ENCODE measurements around the gene ZNF728.
"Not testable (repeated sequence)": the region's sequence is repeated elsewhere in the genome, so short reads cannot be mapped to it uniquely, and the experiment has no call there.

ZNF728 gene

DNA sequence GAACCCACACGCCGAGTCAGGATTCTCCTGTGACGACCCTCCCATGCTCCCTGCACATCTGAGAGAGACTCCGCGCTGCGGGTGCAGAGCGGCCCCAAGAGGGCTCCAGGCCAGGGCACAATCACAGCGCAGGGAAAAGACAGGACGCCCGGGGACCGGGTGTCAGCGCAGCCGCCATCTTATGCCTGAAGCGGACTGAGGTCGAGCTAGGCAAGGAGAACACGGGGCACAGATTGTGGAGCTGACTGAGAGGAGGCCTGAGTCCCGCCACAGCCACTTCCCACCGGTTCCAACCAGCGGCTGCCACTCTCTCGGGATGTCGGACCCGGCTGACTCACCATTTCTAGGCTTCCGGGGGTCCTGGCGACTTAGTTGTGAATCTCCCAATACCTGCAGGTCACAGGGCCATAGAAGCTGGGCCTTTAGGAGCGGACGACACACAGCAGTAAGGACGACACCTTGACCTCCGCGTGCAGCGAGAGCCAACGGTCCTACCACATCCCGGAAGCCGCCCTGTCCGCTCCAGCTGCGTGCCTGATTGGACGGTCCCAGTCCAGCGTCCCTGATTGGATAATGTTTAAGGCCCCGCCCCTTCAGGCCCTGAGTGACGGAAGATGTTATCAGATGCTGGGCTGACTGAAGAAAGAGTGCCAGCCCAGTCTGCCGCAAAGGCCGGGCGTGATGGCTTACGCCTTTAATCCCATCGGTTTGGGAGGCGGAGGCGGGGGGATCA, at the start of gene ZNF728:
ZNF728 (minus strand) TSS at position 487 of the 733 bp plus-strand sequence; CDS start at position 341, 146 bp downstream.
- DNase-seq (ENCODE audit: low read depth): no peak

DNA sequence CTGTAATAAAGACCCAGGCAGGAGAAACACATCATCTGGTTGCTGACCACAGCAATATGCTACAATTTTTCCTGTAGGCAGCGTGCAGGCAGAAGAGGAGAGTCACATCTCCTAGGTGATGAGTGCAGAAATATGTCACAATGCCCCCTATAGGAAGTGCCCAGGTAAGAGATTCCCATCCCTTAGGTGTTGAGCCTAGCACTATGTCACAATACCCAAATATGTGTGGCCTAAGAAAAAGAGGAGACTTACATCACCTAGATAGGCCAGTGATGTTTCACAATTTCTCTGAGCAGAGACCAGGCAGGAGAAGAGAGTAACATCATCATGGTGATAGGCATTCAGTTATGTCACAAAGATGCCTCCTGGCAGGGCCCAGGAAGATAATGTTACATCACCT, 49.4 kb upstream of the ZNF728 start:
- DNase-seq (ENCODE audit: low read depth): no peak

DNA sequence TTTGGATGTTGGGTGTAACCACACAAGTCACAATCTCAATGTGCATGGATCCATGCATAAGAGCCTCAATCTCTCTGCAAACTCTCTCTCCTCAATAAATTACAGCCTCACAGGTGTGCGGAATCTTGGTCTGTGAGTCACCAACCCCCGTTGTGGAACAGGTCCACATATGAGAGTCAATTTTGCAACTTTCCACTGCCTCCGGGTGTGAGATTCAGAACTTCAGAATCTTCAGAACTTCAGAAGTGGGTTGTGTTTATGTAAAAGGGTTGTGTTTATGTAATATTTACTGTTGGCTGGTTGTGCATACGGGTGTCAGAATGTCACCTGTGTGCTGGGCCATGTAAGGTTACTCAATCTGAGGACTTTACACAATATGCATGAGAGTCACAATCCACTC, 46.3 kb upstream of the ZNF728 start:
- DNase-seq (ENCODE audit: low read depth): no peak

DNA sequence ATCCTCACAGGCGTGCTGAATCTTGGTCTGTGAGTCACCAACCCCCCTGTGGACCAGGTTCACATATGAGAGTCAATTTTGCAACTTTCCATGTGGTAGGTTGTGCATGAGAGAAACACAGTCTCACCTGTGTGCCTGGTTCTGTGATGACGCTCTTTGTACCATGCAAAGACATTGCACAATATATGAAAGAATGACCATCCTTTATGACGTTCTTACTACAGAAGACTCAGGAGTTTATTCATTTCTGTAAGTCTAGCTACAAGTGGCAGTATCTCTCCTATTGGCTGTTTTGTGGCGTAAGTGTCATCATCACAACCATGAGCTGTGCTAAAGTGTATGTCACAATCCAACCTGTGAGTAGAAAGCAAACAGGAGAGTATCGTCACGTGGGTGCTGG, 43.8 kb upstream of the ZNF728 start:
- DNase-seq (ENCODE audit: low read depth): no peak

DNA sequence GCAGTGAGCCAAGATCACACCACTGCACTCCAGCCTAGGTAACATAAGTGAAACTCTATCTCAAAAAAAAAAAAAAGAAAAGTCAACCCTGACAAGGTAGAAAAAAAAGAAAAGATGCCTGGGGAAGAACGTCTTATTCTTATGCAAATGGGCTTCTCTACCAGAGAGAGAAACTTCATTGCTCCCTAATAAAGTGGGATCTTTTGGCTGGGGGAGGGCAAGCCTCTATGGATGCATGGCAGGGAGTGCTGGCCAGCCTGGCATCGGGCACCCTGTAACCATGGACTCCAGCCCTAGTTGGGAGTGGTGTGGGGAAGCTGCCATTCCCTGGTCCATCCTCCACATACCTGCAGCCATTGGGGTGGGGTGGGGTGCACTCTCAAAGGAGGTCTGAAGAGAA, 30.7 kb upstream of the ZNF728 start:
- no peak for DNase-seq (ENCODE audit: low read depth)

DNA sequence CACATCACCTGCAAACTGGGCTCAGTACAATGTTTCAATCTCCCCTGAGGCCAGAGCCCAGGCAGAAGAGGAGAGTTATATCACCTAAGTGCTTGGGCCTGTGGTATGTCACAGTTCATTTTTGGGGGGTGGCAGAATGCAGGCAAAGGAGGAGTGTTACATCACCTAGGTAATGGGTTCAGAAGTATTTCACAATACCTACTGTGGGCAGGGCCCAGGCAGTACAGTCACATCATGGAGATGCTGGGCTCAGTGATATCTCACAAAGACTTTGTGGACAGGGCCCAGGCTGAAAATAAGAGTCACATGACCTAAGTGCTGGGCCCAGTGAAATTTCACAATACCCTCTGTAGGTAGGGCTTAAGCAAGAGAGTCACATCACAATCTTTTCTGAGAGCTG, 12.7 kb upstream of the ZNF728 start:
- DNase-seq (ENCODE audit: low read depth): no peak

DNA sequence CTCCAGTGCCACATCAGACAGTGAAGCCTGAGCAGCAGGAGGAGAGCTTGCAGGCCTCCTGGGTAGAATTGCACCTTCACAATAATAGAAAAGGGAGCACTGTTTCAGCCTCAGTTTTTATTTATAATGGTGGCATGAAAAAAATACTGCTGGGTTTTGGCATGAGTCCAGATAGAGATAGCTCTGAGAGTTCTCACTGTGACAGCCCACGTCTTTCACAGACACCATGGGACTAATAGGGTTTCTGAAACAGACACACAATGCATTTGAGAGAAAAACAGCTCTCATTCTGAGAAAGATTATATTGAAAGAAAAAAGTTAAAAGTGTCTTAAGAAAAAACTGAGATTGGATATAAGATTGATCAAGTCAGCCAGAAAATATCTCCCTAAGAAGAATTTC, 8.0 kb downstream of the ZNF728 start:
- DNase-seq (ENCODE audit: low read depth): not testable (repeated sequence)

DNA sequence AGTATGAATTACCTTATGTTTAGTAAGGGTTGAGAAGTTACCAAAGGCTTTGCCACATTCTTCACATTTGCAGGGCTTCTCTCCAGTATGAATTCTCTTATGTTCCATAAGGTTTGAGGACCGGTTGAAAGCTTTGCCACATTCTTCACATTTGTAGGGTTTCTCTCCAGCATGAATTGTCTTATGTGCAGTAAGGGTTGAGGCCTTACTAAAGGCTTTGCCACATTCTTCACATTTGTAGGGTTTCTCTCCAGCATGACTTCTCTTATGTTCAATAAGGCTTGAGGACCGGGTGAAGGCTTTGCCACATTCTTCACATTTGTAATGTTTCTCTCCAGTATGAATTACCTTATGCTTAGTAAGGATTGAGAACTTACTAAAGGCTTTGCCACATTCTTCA, 26.7 kb downstream of the ZNF728 start:
- no peak for DNase-seq (ENCODE audit: low read depth)

DNA sequence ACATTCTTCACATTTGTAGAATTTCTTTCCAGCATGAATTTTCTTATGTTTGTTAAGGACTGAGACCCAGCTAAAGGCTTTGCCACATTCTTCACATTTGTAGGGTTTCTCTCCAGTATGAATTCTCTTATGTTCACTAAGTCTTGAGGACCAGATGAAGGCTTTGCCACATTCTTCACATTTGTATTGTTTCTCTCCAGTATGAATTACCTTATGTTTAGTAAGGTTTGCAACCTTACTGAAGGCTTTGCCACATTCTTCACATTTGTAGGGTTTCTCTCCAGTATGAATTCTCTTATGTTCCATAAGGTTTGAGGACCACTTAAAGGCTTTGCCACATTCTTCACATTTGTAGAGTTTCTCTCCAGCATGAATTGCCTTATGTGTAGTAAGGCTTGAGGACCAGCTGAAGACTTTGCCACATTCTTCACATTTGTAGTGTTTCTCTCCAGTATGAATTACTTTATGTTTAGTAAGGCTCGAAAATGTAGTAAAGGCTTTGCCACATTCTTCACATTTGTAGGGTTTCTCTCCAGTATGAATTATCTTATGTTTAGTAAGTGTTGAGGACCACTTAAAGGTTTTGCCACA, 27.3 kb downstream of the ZNF728 start:
- not testable (repeated sequence) for DNase-seq (ENCODE audit: low read depth)

DNA sequence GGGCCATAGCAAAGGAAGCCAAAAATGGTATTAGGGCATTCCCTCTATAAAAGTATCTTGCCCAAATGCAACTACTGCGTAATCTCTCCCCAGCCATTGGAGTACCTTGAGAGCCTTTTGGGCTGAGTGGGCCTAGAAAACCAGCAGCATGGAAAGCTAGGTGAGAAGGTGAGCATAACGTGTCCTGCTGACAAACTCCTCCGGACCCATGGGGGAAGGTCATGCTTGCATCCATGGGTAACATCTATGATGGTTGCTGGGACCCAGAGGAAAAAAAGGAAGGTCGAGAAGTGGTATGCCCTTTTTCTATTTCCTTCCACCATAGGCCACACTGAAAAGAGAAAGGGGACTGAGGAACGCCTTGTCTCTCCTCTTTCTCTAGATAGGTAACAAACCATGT, 57.4 kb downstream of the ZNF728 start:
- DNase-seq (ENCODE audit: low read depth): no peak

DNA sequence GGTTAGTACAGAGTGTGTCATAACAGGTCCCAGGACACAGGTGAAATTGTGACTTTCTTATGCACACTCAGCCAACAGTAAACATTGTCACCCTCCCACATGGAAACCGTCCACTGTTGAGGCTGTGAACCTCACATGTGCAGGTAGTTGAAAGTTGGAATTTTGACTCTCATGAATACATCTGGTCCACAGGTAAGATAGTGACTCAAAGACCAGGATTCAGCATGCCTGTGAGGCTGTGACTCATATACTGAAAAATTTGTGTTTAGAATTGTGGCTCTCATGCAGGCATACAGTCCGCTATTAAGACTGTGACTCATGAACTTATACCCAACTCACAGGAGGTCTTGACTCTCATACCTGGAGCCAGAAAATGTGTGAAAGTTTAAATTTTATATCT, 67.8 kb downstream of the ZNF728 start:
- no peak for DNase-seq (ENCODE audit: low read depth)

DNA sequence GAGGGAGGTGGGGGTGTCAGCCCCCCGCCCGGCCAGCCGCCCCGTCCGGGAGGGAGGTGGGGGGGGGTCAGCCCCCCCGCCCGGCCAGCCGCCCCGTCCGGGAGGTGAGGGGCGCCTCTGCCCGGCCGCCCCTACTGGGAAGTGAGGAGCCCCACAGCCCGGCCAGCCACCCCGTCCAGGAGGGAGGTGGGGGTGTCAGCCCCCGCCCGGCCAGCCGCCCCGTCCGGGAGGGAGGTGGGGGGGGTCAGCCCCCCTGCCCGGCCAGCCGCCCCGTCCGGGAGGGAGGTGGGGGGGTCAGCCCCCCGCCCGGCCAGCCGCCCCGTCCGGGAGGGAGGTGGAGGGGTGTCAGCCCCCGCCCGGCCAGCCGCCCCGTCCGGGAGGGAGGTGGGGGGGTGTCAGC, 75.4 kb downstream of the ZNF728 start:
- not testable (repeated sequence) for DNase-seq (ENCODE audit: low read depth)

DNA sequence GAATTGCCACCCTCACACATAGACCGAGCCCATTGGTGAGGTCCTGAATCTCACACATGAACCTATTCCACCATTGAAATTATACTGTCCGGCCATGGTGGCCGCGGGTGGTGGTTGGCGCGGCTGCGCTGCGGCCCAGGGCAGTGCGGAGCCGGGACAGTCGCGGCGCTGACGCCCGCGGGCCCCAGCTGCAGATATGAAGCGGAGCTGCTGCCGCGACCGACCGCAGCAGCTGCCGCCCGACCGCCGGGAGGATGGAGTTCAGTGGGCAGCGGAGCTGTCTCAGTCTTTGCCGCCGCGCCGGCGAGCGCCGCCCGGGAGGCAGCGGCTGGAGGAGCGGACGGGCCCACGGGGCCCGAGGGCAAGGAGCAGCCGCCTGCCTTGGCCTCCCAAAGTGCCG, 77.8 kb downstream of the ZNF728 start:
- DNase-seq (ENCODE audit: low read depth): not testable (repeated sequence)

Data from activated T-cell treated with anti-CD3 and anti-CD28 coated beads for 48 hours (primary cell).